BJ (cell line): ENCODE results near the gene PCSK7. TPM values are rescaled to one million over a fixed set of nuclear protein-coding genes. Genes with fewer than 3 reads are reported as not detected.
A peak's percentile ranks its signal among the peaks of the same experiment; 100 is the strongest.

Experiments used
- CTCF ChIA-PET: fragments of 350-600 bp; formaldehyde crosslinking; extraction: SDS; loops from one replicate; lab custom pipeline; 2021; ENCODE audit warnings: antibody characterized with exemption, inconsistent platforms; lab: Yijun Ruan, JAX
- POLR2A ChIA-PET: fragments of 300-600 bp; sonication (Branson Sonifier 250); formaldehyde crosslinking; extraction: SDS; loops from one replicate; lab custom pipeline; 2021; ENCODE audit warnings: antibody characterized with exemption; lab: Charles Lee
- DNase-seq: peaks from one replicate; pipeline ENCODE4 v3.0.0-alpha.2; 2011; ENCODE audit warnings: low read depth
- H3K27me3 ChIP-seq: 2 replicates; pipeline ENCODE4 v1.6.0; 2011; ENCODE audit warnings: low read length; ENCODE audit not compliant: control insufficient read depth, insufficient read depth
- H3K36me3 ChIP-seq: 2 replicates; pipeline ENCODE4 v1.5.1; 2011; ENCODE audit warnings: low read length; ENCODE audit not compliant: control insufficient read depth, insufficient read depth
- H3K4me3 ChIP-seq: 2 replicates; pipeline ENCODE4 v1.5.1; 2011; ENCODE audit warnings: low read depth, mild to moderate bottlenecking, control low read depth, low read length
- polyA plus RNA-seq: library from polyadenylated mRNA; depleted of rRNA; stranded (reverse); fragments of >200 nt; gene quantifications from 2 replicates; pipeline ENCODE4 v1.2.3, GENCODE V29; 2011
- TF ChIP-seq, protein P1 (sequence below): IDR thresholded peaks from 2 replicates; pipeline ENCODE4 v1.5.1; 2011; ENCODE audit warnings: low read depth, mild to moderate bottlenecking, control low read depth, inconsistent platforms, low read length, moderate library complexity; ENCODE audit not compliant: insufficient read depth

Gene PCSK7
- polyA plus RNA-seq, 1 experiment = 32.8 TPM

DNA sequence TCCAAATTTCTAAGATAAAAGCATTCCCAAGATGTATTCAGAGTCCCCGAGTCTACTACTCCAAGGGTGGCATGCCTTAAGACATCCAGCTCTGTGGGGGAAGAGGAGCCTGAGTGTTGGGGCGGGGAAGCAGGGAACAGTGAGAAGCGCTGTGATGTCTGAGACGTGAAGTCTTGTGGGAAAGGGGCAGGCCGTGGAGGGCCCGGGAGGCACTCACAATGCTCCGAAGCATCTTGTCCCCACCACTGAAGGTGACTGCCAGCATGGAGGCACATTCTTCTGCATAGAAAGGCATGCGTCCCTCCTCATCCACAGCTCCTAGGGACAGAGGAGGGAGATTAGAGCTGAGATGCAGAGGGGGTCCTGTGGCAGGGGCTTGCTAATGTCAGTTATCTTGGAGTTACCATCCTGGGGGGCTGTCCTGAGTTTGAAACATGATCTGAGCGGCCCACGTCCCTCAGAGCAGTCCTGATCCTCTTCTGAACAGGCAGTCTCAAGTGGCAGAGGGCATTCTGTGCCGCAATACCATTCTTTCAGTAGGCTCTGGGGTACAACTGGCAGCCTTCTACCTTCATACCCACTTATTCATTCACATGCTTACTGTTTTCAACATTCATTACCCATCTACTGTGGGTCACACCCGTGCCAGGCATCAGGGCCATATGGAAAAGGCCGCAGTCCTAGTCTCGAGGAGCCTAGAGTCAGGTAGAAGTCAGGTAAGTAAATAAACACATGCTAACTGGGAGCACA, 8.7 kb downstream of the PCSK7 start:
- CTCF ChIA-PET = interaction anchor here (1.3 to 2.4 kb wide), 3 partner anchors 9 to 97 kb away, joined by 3 to 6 read pairs (median 4); partner anchors contain the start of gene PCSK7
- Histone ChIP-seq H3K27me3 (no peaks in the 10 kb centered on the region), H3K4me3 (no peak overlapping the region), H3K36me3 (peaks cover 17% of the 10 kb centered on the region)
- POLR2A ChIA-PET = interaction anchor here (0.6 kb wide), 1 partner anchor 21 kb away, joined by 3 read pairs; no protein-coding TSS in a partner anchor
- TF ChIP-seq, protein P1, sequence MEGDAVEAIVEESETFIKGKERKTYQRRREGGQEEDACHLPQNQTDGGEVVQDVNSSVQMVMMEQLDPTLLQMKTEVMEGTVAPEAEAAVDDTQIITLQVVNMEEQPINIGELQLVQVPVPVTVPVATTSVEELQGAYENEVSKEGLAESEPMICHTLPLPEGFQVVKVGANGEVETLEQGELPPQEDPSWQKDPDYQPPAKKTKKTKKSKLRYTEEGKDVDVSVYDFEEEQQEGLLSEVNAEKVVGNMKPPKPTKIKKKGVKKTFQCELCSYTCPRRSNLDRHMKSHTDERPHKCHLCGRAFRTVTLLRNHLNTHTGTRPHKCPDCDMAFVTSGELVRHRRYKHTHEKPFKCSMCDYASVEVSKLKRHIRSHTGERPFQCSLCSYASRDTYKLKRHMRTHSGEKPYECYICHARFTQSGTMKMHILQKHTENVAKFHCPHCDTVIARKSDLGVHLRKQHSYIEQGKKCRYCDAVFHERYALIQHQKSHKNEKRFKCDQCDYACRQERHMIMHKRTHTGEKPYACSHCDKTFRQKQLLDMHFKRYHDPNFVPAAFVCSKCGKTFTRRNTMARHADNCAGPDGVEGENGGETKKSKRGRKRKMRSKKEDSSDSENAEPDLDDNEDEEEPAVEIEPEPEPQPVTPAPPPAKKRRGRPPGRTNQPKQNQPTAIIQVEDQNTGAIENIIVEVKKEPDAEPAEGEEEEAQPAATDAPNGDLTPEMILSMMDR = no peak
- DNase-seq = no peak

- ChIA-PET CTCF (interaction anchor here (0.6 to 3.1 kb wide), 12 partner anchors 8 to 436 kb away, joined by 3 to 23 read pairs (median 4); partner anchors contain the start of genes PCSK7 and SIDT2), POLR2A (interaction anchor here (0.5 to 1.1 kb wide), 4 partner anchors 10 to 50 kb away, joined by 3 to 6 read pairs (median 4); no protein-coding TSS in a partner anchor)
- Histone ChIP-seq H3K36me3 (peaks cover 10% of the 10 kb centered on the region), H3K4me3 (no peak overlapping the region), H3K27me3 (no peaks in the 10 kb centered on the region)
- peak; percentile 51 for DNase-seq
- TF ChIP-seq, protein P1 = peak; percentile 22; the same call in 1 of the 2 replicates
Observed at GRCh38 chr11:117221775-117222517, 9.9 kb downstream of the PCSK7 start.

GRCh38 chr11:117220999-117221774, 10.7 kb downstream of the PCSK7 start:
- ChIA-PET CTCF (interaction anchor here (0.9 to 3.1 kb wide), 11 partner anchors 9 to 489 kb away, joined by 3 to 23 read pairs (median 4); partner anchors contain the start of genes PCSK7 and SIDT2), POLR2A (interaction anchor here (0.5 to 1.1 kb wide), 3 partner anchors 10 to 41 kb away, joined by 3 to 6 read pairs (median 4); no protein-coding TSS in a partner anchor)
- TF ChIP-seq, protein P1 = no peak
- Histone ChIP-seq H3K27me3 (no peaks in the 10 kb centered on the region), H3K4me3 (no peak overlapping the region), H3K36me3 (peaks cover 9% of the 10 kb centered on the region)
- no peak for DNase-seq

GRCh38 chr11:117220568-117220967, 11.3 kb downstream of the PCSK7 start:
- H3K36me3 ChIP-seq = peaks cover 9% of the 10 kb centered on the region
- no peaks in the 10 kb centered on the region for H3K27me3 ChIP-seq
- ChIA-PET CTCF (interaction anchor here (0.7 to 3.1 kb wide), 8 partner anchors 10 to 488 kb away, joined by 3 to 23 read pairs (median 4); partner anchors contain the start of genes PCSK7 and SIDT2), POLR2A (no interaction called here)
- H3K4me3 ChIP-seq = no peak overlapping the region
- no peak for DNase-seq
- TF ChIP-seq, protein P1 = no peak
